Measurements from ENCODE around the gene FAT1.

The FAT1 gene

GRCh38 chr4:186733778-186734177 lies 10.1 kb upstream of the FAT1 start:
- H3K27ac ChIP-seq: no peak overlapping the region
- ChIA-PET CTCF (no interaction called here), POLR2A (ENCODE audit: low non-redundant PET) (no interaction called here)
- no peak for DNase-seq (ENCODE audit: low spot score)
- TF ChIP-seq CTCF (conservative IDR thresholded peaks at IDR 0.05; ENCODE audit: low read depth): no peak

GRCh38 chr4:186730621-186731020 lies 7.0 kb upstream of the FAT1 start:
- CTCF ChIA-PET: interaction anchor here (0.7 kb wide), 1 partner anchor 910 kb away, joined by 3 read pairs; no protein-coding TSS in a partner anchor
- POLR2A ChIA-PET (ENCODE audit: low non-redundant PET): interaction anchor here (0.6 kb wide), 1 partner anchor 40 kb away, joined by 5 read pairs; no protein-coding TSS in a partner anchor
- peak overlapping the region; percentile 59; the same call in 1 of the 2 replicates for H3K27ac ChIP-seq
- TF ChIP-seq CTCF (conservative IDR thresholded peaks at IDR 0.05; ENCODE audit: low read depth): no peak
- no peak for DNase-seq (ENCODE audit: low spot score)

- DNase-seq (ENCODE audit: low spot score): no peak
- TF ChIP-seq CTCF (conservative IDR thresholded peaks at IDR 0.05; ENCODE audit: low read depth): no peak
- peak overlapping the region; percentile 93 for H3K27ac ChIP-seq
- POLR2A ChIA-PET (ENCODE audit: low non-redundant PET): no interaction called here
- CTCF ChIA-PET: interaction anchor here (0.7 to 1.0 kb wide), 2 partner anchors 34 to 42 kb away, joined by 3 to 4 read pairs; no protein-coding TSS in a partner anchor
Measured at GRCh38 chr4:186729856-186730255, 6.2 kb upstream of the FAT1 start.

- ChIA-PET CTCF (interaction anchor here (1.0 kb wide), 1 partner anchor 41 kb away, joined by 3 read pairs; no protein-coding TSS in a partner anchor), POLR2A (ENCODE audit: low non-redundant PET) (no interaction called here)
- H3K27ac ChIP-seq: peak overlapping the region; percentile 93
- DNase-seq (ENCODE audit: low spot score): peak; percentile 79
- TF ChIP-seq CTCF (conservative IDR thresholded peaks at IDR 0.05; ENCODE audit: low read depth): no peak
Measured at GRCh38 chr4:186728631-186729271, 5.1 kb upstream of the FAT1 start.

GRCh38 chr4:186727977-186728519 lies 4.4 kb upstream of the FAT1 start:
- peak; percentile 26 for DNase-seq (ENCODE audit: low spot score)
- peak overlapping the region; percentile 90 for H3K27ac ChIP-seq
- CTCF ChIA-PET: interaction anchor here (0.7 kb wide), 1 partner anchor 9 kb away, joined by 3 read pairs; no protein-coding TSS in a partner anchor
- peak; percentile 40 for TF ChIP-seq CTCF (conservative IDR thresholded peaks at IDR 0.05; ENCODE audit: low read depth)
- POLR2A ChIA-PET (ENCODE audit: low non-redundant PET): no interaction called here

- ChIA-PET CTCF (interaction anchor here (0.5 to 1.0 kb wide), 6 partner anchors 10 to 823 kb away, joined by 3 to 7 read pairs (median 3); no protein-coding TSS in a partner anchor), POLR2A (ENCODE audit: low non-redundant PET) (no interaction called here)
- DNase-seq (ENCODE audit: low spot score): no peak
- TF ChIP-seq CTCF (conservative IDR thresholded peaks at IDR 0.05; ENCODE audit: low read depth): no peak; the same call in 1 of the 2 replicates
- peak overlapping the region; percentile 97 for H3K27ac ChIP-seq
Measured at GRCh38 chr4:186727169-186727976, 3.7 kb upstream of the FAT1 start.

Measured in RWPE1 (cell line).